A549 (cell line): ENCODE measurements around the gene SCN9A.

Source experiments
- CTCF ChIP-seq: fragments of >200 bp; sonication (Bioruptor Twin); formaldehyde crosslinking; IDR thresholded peaks from 3 replicates; pipeline ENCODE4 v1.5.1; 2016
- ESRRA ChIP-seq: fragments of 150-350 bp; IDR thresholded peaks from 2 replicates; pipeline ENCODE4 v1.6.1; 2014; ENCODE audit warnings: mild to moderate bottlenecking, low read length, borderline replicate concordance
- MYC ChIP-seq: IDR thresholded peaks from 2 replicates; pipeline ENCODE4 v1.6.1; 2012; ENCODE audit warnings: mild to moderate bottlenecking, inconsistent platforms, low read length, improper control_type of control experiment, borderline replicate concordance
- NR3C1 ChIP-seq: fragments of >200 bp; sonication (Bioruptor Twin); formaldehyde crosslinking; IDR thresholded peaks from 3 replicates; pipeline ENCODE4 v1.6.1; 2017
- PBX3 ChIP-seq: IDR thresholded peaks from 2 replicates; pipeline ENCODE4 v1.6.1; 2012
- POLR2A ChIP-seq: IDR thresholded peaks from 2 replicates; pipeline ENCODE4 v1.6.1; 2012; ENCODE audit warnings: mild to moderate bottlenecking, low read length
- RAD21 ChIP-seq, 2 experiments: fragments of >200 bp in 1 of 2; sonication (Bioruptor Twin) in 1 of 2; formaldehyde crosslinking in 1 of 2; IDR thresholded peaks in 1 of 2; conservative IDR thresholded peaks in 1 of 2; 2 replicates in 1 of 2; 3 replicates in 1 of 2; pipeline ENCODE4 v1.6.1; 2012 to 2018; ENCODE audit warnings: inconsistent platforms in 1 of 2
- ZSCAN20 ChIP-seq: fragments of 250-450 bp; sonication (Bioruptor Pico); IDR thresholded peaks from 2 replicates; pipeline ENCODE4 v1.8.0; 2022; ENCODE audit warnings: mild to moderate bottlenecking, moderate library complexity

GRCh38 chr2:166179201-166179600 is 196.5 kb downstream of the SCN9A start:
- no peak for TF ChIP-seq ESRRA
- peak; percentile 41; the same call in 2 of the 3 replicates for TF ChIP-seq CTCF
- TF ChIP-seq ZSCAN20 (CRISPR knock-in tag): no peak
- no peak for TF ChIP-seq NR3C1
- no peak for TF ChIP-seq MYC
- no peak for TF ChIP-seq POLR2A
- TF ChIP-seq PBX3: no peak
- peak; percentile 35 to 65; a peak in 4 of 5 replicates for TF ChIP-seq RAD21 (conservative IDR thresholded peaks at IDR 0.05 in 1 of 2, IDR thresholded peaks at IDR 0.05 in 1 of 2)
